Measurements from ENCODE around the gene COL4A2. TPM values are rescaled to one million over a fixed set of nuclear protein-coding genes. Genes with fewer than 3 reads are reported as not detected.

The COL4A2 gene
- total RNA-seq, 1 experiment from 2014 or later = 1.6 TPM

GRCh38 chr13:110282316-110282841 lies 24.7 kb upstream of the COL4A2 start:
- Histone ChIP-seq H3K9ac (ENCODE audit: low read length) (no peak overlapping the region), H2AFZ (ENCODE audit: low read depth, low read length, poor library complexity, severe bottlenecking) (no peak overlapping the region), H3K9me3 (ENCODE audit: control insufficient read depth in 1 of 2, insufficient read depth in 1 of 2, low read depth in 1 of 2, low read length in 2 of 2) (no peaks in the 10 kb centered on the region), H3K4me2 (ENCODE audit: low read length) (no peak overlapping the region), H4K20me1 (ENCODE audit: insufficient read depth) (no peaks in the 10 kb centered on the region), H3K4me3 (replicated peaks in 1 of 2; ENCODE audit: low read depth in 1 of 2, low read length in 2 of 2) (no peak overlapping the region), H3K36me3 (ENCODE audit: control insufficient read depth in 1 of 2, insufficient read depth in 2 of 2, low read length in 2 of 2) (no peaks in the 10 kb centered on the region), H3K79me2 (ENCODE audit: insufficient read depth, low read length) (no peaks in the 10 kb centered on the region), H3K9me2 (ENCODE audit: insufficient read depth) (no peaks in the 10 kb centered on the region), H3K4me1 (ENCODE audit: control insufficient read depth in 1 of 2, insufficient read depth in 2 of 2, low read length in 2 of 2) (no peaks in the 10 kb centered on the region), H3K27ac (ENCODE audit: low read depth, low read length) (no peak overlapping the region), H3K27me3 (ENCODE audit: insufficient read depth, low read length) (peaks cover 23% of the 10 kb centered on the region; the same call in 1 of the 2 replicates)
- CTCF ChIA-PET = no interaction called here
- intact Hi-C loops (cut with micrococcal nuclease) = no loop called here
- RAD21 ChIA-PET (ENCODE audit: low non-redundant PET in 1 of 2, low total read pairs in 2 of 2, uncharacterized antibody in 2 of 2, unreplicated experiment in 2 of 2) = no interaction called here
- TF ChIP-seq TCF7L2 (IDR thresholded peaks at IDR 0.05; ENCODE audit: borderline replicate concordance, extremely low read depth, insufficient read depth, insufficient read length) (no peak), RAD21 (IDR thresholded peaks at IDR 0.05; ENCODE audit: low read depth) (no peak), SRF (IDR thresholded peaks at IDR 0.05; ENCODE audit: low read depth) (no peak), FOSL1 (IDR thresholded peaks at IDR 0.05; ENCODE audit: low read depth) (no peak), SP1 (IDR thresholded peaks at IDR 0.05; ENCODE audit: low read depth) (no peak), MAX (IDR thresholded peaks at IDR 0.05) (no peak), SIN3A (IDR thresholded peaks at IDR 0.05; ENCODE audit: low read depth) (no peak), POLR2AphosphoS5 (IDR thresholded peaks at IDR 0.05; ENCODE audit: low read depth, low read length) (no peak), ZNF274 (IDR thresholded peaks at IDR 0.05; ENCODE audit: low read depth, low read length) (no peak), ATF3 (IDR thresholded peaks at IDR 0.05) (no peak), JUND (IDR thresholded peaks at IDR 0.05) (no peak), REST (IDR thresholded peaks at IDR 0.05; ENCODE audit: low read depth) (no peak), POLR2A (IDR thresholded peaks at IDR 0.05; ENCODE audit: borderline replicate concordance, extremely low read depth, insufficient read depth, insufficient read length) (no peak), ZFX (IDR thresholded peaks at IDR 0.05) (no peak), CBX3 (IDR thresholded peaks at IDR 0.05; ENCODE audit: low read depth) (no peak), EGR1 (IDR thresholded peaks at IDR 0.05; ENCODE audit: low read depth) (no peak), CTCF (IDR thresholded peaks at IDR 0.05 in 2 of 3, conservative IDR thresholded peaks at IDR 0.05 in 1 of 3; ENCODE audit: borderline replicate concordance in 1 of 3, insufficient read depth in 1 of 3, low read depth in 2 of 3, low read length in 2 of 3) (no peak), CEBPB (IDR thresholded peaks at IDR 0.05; ENCODE audit: low read depth) (no peak), ZBTB33 (IDR thresholded peaks at IDR 0.05; ENCODE audit: extremely low read depth, insufficient replicate concordance, low read length) (no peak), EZH2 (IDR thresholded peaks at IDR 0.05) (no peak)
- ATAC-seq (no peak), DNase-seq (ENCODE audit: low read depth, low spot score) (no peak)
- POLR2A ChIA-PET = no interaction called here
- BruUV-seq (replicated peaks) = no TSS peak
